Tibial nerve (tissue), 4 donors: ENCODE measurements around the gene AADAT. TPM values are rescaled to one million over a fixed set of nuclear protein-coding genes. Genes with fewer than 3 reads are reported as not detected.
"Not testable (repeated sequence)": the region's sequence is repeated elsewhere in the genome, so short reads cannot be mapped to it uniquely, and the experiment has no call there.

Experiments
- DNase-seq, 2 donors: peaks; one replicate each; pipeline ENCODE4 v3.0.0-alpha.2; 2019; ENCODE audit warnings: low spot score in 2 of 2
- H3K27ac ChIP-seq, 4 donors: fragments of 200-600 bp; sonication (generic) in 3 of 4; one replicate each; pipeline ENCODE4 v1.5.1; 2017 to 2019; ENCODE audit warnings: mild to moderate bottlenecking in 1 of 4
- H3K27me3 ChIP-seq, 2 donors: fragments of 200-600 bp; sonication (generic) in 1 of 2; one replicate each; pipeline versions ENCODE4 v1.5.1 to v1.6.0; 2017 to 2019
- H3K36me3 ChIP-seq, 3 donors: fragments of 200-600 bp; sonication (generic); one replicate each; pipeline ENCODE4 v1.5.1; 2018 to 2019
- H3K4me1 ChIP-seq, 4 donors: fragments of 200-600 bp; sonication (generic) in 3 of 4; one replicate each; pipeline ENCODE4 v1.5.1; 2017 to 2019
- H3K4me3 ChIP-seq, 4 donors: fragments of 200-600 bp; sonication (generic) in 3 of 4; one replicate each; pipeline ENCODE4 v1.5.1; 2017 to 2019; ENCODE audit warnings: mild to moderate bottlenecking in 1 of 4, moderate library complexity in 1 of 4
- H3K9me3 ChIP-seq, 4 donors: fragments of 200-600 bp; sonication (generic) in 3 of 4; one replicate each; pipeline ENCODE4 v1.5.1; 2017 to 2019
- CTCF ChIP-seq, 5 experiments: fragments of 200-600 bp in 3 of 5; fragments of 450-650 bp in 2 of 5; sonication (generic) in 3 of 5; IDR thresholded peaks; one replicate each; pipeline ENCODE4 v1.5.1; 2016 to 2019; ENCODE audit warnings: antibody characterized with exemption in 5 of 5, mild to moderate bottlenecking in 3 of 5, moderate library complexity in 2 of 5
- EP300 ChIP-seq, 2 donors: sonication (generic); formaldehyde crosslinking; IDR thresholded peaks; one replicate each; pipeline ENCODE4 v1.6.1; 2017; ENCODE audit warnings: antibody characterized with exemption in 2 of 2, mild to moderate bottlenecking in 1 of 2
- POLR2A ChIP-seq, 2 donors: fragments of 450-650 bp; IDR thresholded peaks; one replicate each; pipeline ENCODE4 v1.6.1; 2017; ENCODE audit warnings: antibody characterized with exemption in 2 of 2, mild to moderate bottlenecking in 2 of 2, moderate library complexity in 2 of 2
- WGBS, 2 donors: methylation state at CpG; one replicate each; pipeline ENCODE4 v1.1.5; 2018; 5-methylcytosine and 5-hydroxymethylcytosine counted together
- total RNA-seq, 4 donors: library from RNA; depleted of rRNA; stranded (reverse); fragments of >200 nt; gene quantifications; one replicate each; pipeline ENCODE4 v1.1.0, GENCODE V29; 2016

AADAT gene
- total RNA-seq, 4 donors from 2014 or later: 4.9 to 12.0 (median 8.2) TPM

GRCh38 chr4:170128219-170128804 is 38.6 kb upstream of the AADAT start:
- Histone ChIP-seq H3K9me3 (peaks cover 0 to 11% (median 0%) of the 10 kb centered on the region in 4 donors), H3K4me3 (no peak overlapping the region), H3K27me3 (no peaks in the 10 kb centered on the region), H3K27ac (no peak overlapping the region), H3K36me3 (no peaks in the 10 kb centered on the region), H3K4me1 (no peaks in the 10 kb centered on the region)
- TF ChIP-seq CTCF (IDR thresholded peaks at IDR 0.05) (no peak), POLR2A (IDR thresholded peaks at IDR 0.05) (no peak), EP300 (IDR thresholded peaks at IDR 0.05) (no peak)
- no peak for DNase-seq
- WGBS, 2 donors: 87 to 89% methylated on average over 9 of the region's 9 CpGs

GRCh38 chr4:170127758-170128157 is 38.0 kb upstream of the AADAT start:
- H3K27ac ChIP-seq: no peak overlapping the region
- H3K9me3 ChIP-seq: peaks cover 0 to 6% (median 0%) of the 10 kb centered on the region in 4 donors
- H3K4me3 ChIP-seq: no peak overlapping the region
- no peaks in the 10 kb centered on the region for H3K27me3 ChIP-seq
- H3K36me3 ChIP-seq: no peaks in the 10 kb centered on the region
- DNase-seq: no peak
- no peak for TF ChIP-seq CTCF (IDR thresholded peaks at IDR 0.05)
- no peak for TF ChIP-seq EP300 (IDR thresholded peaks at IDR 0.05)
- no peak for TF ChIP-seq POLR2A (IDR thresholded peaks at IDR 0.05)
- no peaks in the 10 kb centered on the region for H3K4me1 ChIP-seq
- 84 to 93% methylated on average over 6 to 10 of the region's 10 CpGs for WGBS, 2 donors

GRCh38 chr4:170124406-170124805 is 34.6 kb upstream of the AADAT start:
- Histone ChIP-seq H3K4me3 (no peak overlapping the region), H3K27ac (no peak overlapping the region)

GRCh38 chr4:170122252-170122651 is 32.5 kb upstream of the AADAT start:
- no peak for DNase-seq
- H3K4me3 ChIP-seq: no peak overlapping the region
- no peaks in the 10 kb centered on the region for H3K27me3 ChIP-seq
- no peak overlapping the region for H3K27ac ChIP-seq
- no peaks in the 10 kb centered on the region for H3K9me3 ChIP-seq
- TF ChIP-seq CTCF (IDR thresholded peaks at IDR 0.05) (no peak), POLR2A (IDR thresholded peaks at IDR 0.05) (no peak), EP300 (IDR thresholded peaks at IDR 0.05) (no peak)
- no peaks in the 10 kb centered on the region for H3K36me3 ChIP-seq
- no peaks in the 10 kb centered on the region for H3K4me1 ChIP-seq

More at GRCh38 chr4:170124406-170124805, 34.6 kb upstream of the AADAT start:
- no peak for DNase-seq
- Histone ChIP-seq H3K9me3 (no peaks in the 10 kb centered on the region), H3K36me3 (no peaks in the 10 kb centered on the region), H3K27me3 (no peaks in the 10 kb centered on the region), H3K4me1 (no peaks in the 10 kb centered on the region)
- TF ChIP-seq CTCF (IDR thresholded peaks at IDR 0.05) (no peak), EP300 (IDR thresholded peaks at IDR 0.05) (no peak), POLR2A (IDR thresholded peaks at IDR 0.05) (no peak)

- Histone ChIP-seq H3K27me3 (no peaks in the 10 kb centered on the region), H3K9me3 (no peaks in the 10 kb centered on the region), H3K27ac (no peak overlapping the region), H3K4me3 (no peak overlapping the region), H3K36me3 (no peaks in the 10 kb centered on the region), H3K4me1 (no peaks in the 10 kb centered on the region)
- WGBS, 2 donors: 69 to 84% methylated on average over 4 of the region's 4 CpGs
- no peak for TF ChIP-seq CTCF (IDR thresholded peaks at IDR 0.05)
- no peak for TF ChIP-seq POLR2A (IDR thresholded peaks at IDR 0.05)
- no peak for TF ChIP-seq EP300 (IDR thresholded peaks at IDR 0.05)
- no peak for DNase-seq
These were observed 24.9 kb upstream of the AADAT start for GRCh38 chr4:170114636-170115035.

- not testable (repeated sequence) for H3K27me3 ChIP-seq, H3K4me1 ChIP-seq, H3K4me3 ChIP-seq, DNase-seq, H3K36me3 ChIP-seq, H3K27ac ChIP-seq, H3K9me3 ChIP-seq
- WGBS, 2 donors: 55% methylated on average over 1 of the region's 1 CpG
These were observed 24.4 kb upstream of the AADAT start for GRCh38 chr4:170114183-170114582.
